HG02970 (cell line): Measurements from ENCODE around the gene THAP5.

Source experiments
- ATAC-seq: cut with Tn5 transposase; IDR thresholded peaks from one replicate; pipeline ENCODE4 v1.9.1; 2021; ENCODE audit warnings: mild to moderate bottlenecking, moderate library complexity, moderate number of reproducible peaks; ENCODE audit not compliant: unreplicated experiment, low FRiP score

The THAP5 gene

GRCh38 chr7:108537229-108537628 lies 32.3 kb downstream of the THAP5 start:
- no peak for ATAC-seq

- ATAC-seq = no peak
Observed at GRCh38 chr7:108535744-108536143, 33.8 kb downstream of the THAP5 start.

GRCh38 chr7:108535257-108535656 lies 34.2 kb downstream of the THAP5 start:
- no peak for ATAC-seq

GRCh38 chr7:108533712-108534111 lies 35.8 kb downstream of the THAP5 start:
- ATAC-seq = no peak

- ATAC-seq = no peak
Observed at GRCh38 chr7:108529341-108529740, 40.2 kb downstream of the THAP5 start.

- ATAC-seq = no peak
Observed at GRCh38 chr7:108528183-108528712, 41.3 kb downstream of the THAP5 start.

- no peak for ATAC-seq
Observed at GRCh38 chr7:108526768-108527017, 42.8 kb downstream of the THAP5 start.

- ATAC-seq = peak; percentile 97
Observed at GRCh38 chr7:108525985-108526767, 43.3 kb downstream of the THAP5 start, which contains the start of gene PNPLA8. Gene PNPLA8 (minus strand): TSS chr7:108526135. CDS start chr7:108515491, 10,644 bp downstream.

- ATAC-seq = peak; percentile 42
Observed at GRCh38 chr7:108525327-108525984, 44.0 kb downstream of the THAP5 start.

- ATAC-seq = no peak
Observed at GRCh38 chr7:108522780-108523179, 46.7 kb downstream of the THAP5 start.

GRCh38 chr7:108517951-108518350 lies 51.6 kb downstream of the THAP5 start:
- ATAC-seq = no peak

- ATAC-seq = no peak
Observed at GRCh38 chr7:108515630-108516029, 53.9 kb downstream of the THAP5 start.

GRCh38 chr7:108515013-108515412 lies 54.5 kb downstream of the THAP5 start:
- ATAC-seq = no peak
